Osteocyte (in vitro differentiated cells): ENCODE data around the gene RNF213. TPM values are rescaled to one million over a fixed set of nuclear protein-coding genes. Genes with fewer than 3 reads are reported as not detected.
"Not testable (repeated sequence)": the region's sequence is repeated elsewhere in the genome, so short reads cannot be mapped to it uniquely, and the experiment has no call there.

Experiments
- DNase-seq: peaks from one replicate; pipeline ENCODE4 v3.0.0; 2021; ENCODE audit warnings: mixed read lengths; ENCODE audit not compliant: unreplicated experiment; ENCODE audit errors: extremely low spot score
- H3K27ac Mint-ChIP-seq: one replicate; pipeline ENCODE4 v1.8.0; 2021; ENCODE audit warnings: mild to moderate bottlenecking, mixed read lengths; ENCODE audit not compliant: unreplicated experiment
- H3K27me3 Mint-ChIP-seq: one replicate; pipeline ENCODE4 v1.8.0; 2021; ENCODE audit warnings: mixed read lengths; ENCODE audit not compliant: unreplicated experiment
- H3K36me3 Mint-ChIP-seq: one replicate; pipeline ENCODE4 v1.8.0; 2021; ENCODE audit warnings: mixed read lengths; ENCODE audit not compliant: unreplicated experiment
- H3K4me1 Mint-ChIP-seq: one replicate; pipeline ENCODE4 v1.8.0; 2021; ENCODE audit warnings: mixed read lengths; ENCODE audit not compliant: unreplicated experiment
- H3K4me3 Mint-ChIP-seq: one replicate; pipeline ENCODE4 v1.8.0; 2021; ENCODE audit warnings: mild to moderate bottlenecking, moderate library complexity, mixed read lengths; ENCODE audit not compliant: unreplicated experiment
- H3K9me3 Mint-ChIP-seq: one replicate; pipeline ENCODE4 v1.8.0; 2021; ENCODE audit warnings: mixed read lengths; ENCODE audit not compliant: unreplicated experiment
- CTCF ChIP-seq: fragments of 200-600 bp; sonication (generic); IDR thresholded peaks from 2 replicates; pipeline ENCODE4 v1.5.0; 2021; ENCODE audit warnings: antibody characterized with exemption, mild to moderate bottlenecking, moderate library complexity
- total RNA-seq: library from RNA; stranded (reverse); gene quantifications from 2 replicates; pipeline ENCODE4 v1.2.1, GENCODE V29; 2021

Gene RNF213
- total RNA-seq, 1 donor from 2014 or later: 106 TPM

GRCh38 chr17:80270104-80270503 is 9.5 kb downstream of the RNF213 start:
- H3K36me3 Mint-ChIP-seq: peaks cover 17% of the 10 kb centered on the region
- no peak for TF ChIP-seq CTCF
- H3K4me1 Mint-ChIP-seq: peaks cover 5% of the 10 kb centered on the region
- DNase-seq: no peak
- H3K4me3 Mint-ChIP-seq: no peak overlapping the region
- no peak overlapping the region for H3K27ac Mint-ChIP-seq
- H3K27me3 Mint-ChIP-seq: no peaks in the 10 kb centered on the region
- no peaks in the 10 kb centered on the region for H3K9me3 Mint-ChIP-seq

DNA sequence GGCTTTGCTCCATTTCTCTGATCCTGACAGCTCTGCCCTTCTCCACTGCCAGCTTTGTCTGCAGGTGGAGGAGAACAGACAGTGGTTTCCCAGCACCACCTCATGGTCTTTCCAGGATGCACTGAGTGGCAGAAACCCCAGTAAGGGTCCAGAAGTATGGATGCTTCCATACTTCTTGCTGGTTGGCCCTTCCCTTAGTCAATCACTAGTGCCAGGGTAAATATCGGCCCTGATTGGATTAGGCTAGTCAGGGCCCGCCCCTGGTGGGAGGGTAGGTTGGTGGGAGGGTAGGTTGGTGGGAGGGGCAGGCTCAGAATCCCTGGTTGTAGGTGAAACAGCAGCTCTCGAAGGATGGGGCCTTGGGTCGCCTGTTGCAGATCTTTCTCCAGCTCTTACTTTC is 10.2 kb downstream of the RNF213 start:
- H3K4me1 Mint-ChIP-seq: peaks cover 5% of the 10 kb centered on the region
- DNase-seq: no peak
- peaks cover 12% of the 10 kb centered on the region for H3K36me3 Mint-ChIP-seq
- TF ChIP-seq CTCF: no peak
- no peak overlapping the region for H3K4me3 Mint-ChIP-seq
- no peaks in the 10 kb centered on the region for H3K27me3 Mint-ChIP-seq
- peak overlapping the region; percentile 36 for H3K27ac Mint-ChIP-seq
- H3K9me3 Mint-ChIP-seq: no peaks in the 10 kb centered on the region

- no peak for DNase-seq
- H3K9me3 Mint-ChIP-seq: no peaks in the 10 kb centered on the region
- H3K27me3 Mint-ChIP-seq: no peaks in the 10 kb centered on the region
- no peak overlapping the region for H3K27ac Mint-ChIP-seq
- H3K36me3 Mint-ChIP-seq: peaks cover 10% of the 10 kb centered on the region
- peaks cover 13% of the 10 kb centered on the region for H3K4me1 Mint-ChIP-seq
- TF ChIP-seq CTCF: no peak
- H3K4me3 Mint-ChIP-seq: no peak overlapping the region
Measured at GRCh38 chr17:80272366-80272765, 11.7 kb downstream of the RNF213 start.

GRCh38 chr17:80274331-80274730 is 13.7 kb downstream of the RNF213 start:
- no peak for DNase-seq
- no peak for TF ChIP-seq CTCF
- H3K27me3 Mint-ChIP-seq: no peaks in the 10 kb centered on the region
- peaks cover 32% of the 10 kb centered on the region for H3K4me1 Mint-ChIP-seq
- no peak overlapping the region for H3K4me3 Mint-ChIP-seq
- H3K9me3 Mint-ChIP-seq: no peaks in the 10 kb centered on the region
- peaks cover 9% of the 10 kb centered on the region for H3K36me3 Mint-ChIP-seq
- H3K27ac Mint-ChIP-seq: peak overlapping the region; percentile 65

GRCh38 chr17:80274871-80275449 is 14.3 kb downstream of the RNF213 start:
- H3K36me3 Mint-ChIP-seq: peaks cover 9% of the 10 kb centered on the region
- TF ChIP-seq CTCF: no peak
- H3K27me3 Mint-ChIP-seq: no peaks in the 10 kb centered on the region
- no peak overlapping the region for H3K27ac Mint-ChIP-seq
- H3K4me1 Mint-ChIP-seq: peaks cover 38% of the 10 kb centered on the region
- no peak for DNase-seq
- H3K9me3 Mint-ChIP-seq: no peaks in the 10 kb centered on the region
- no peak overlapping the region for H3K4me3 Mint-ChIP-seq

GRCh38 chr17:80275857-80276256 is 15.2 kb downstream of the RNF213 start:
- not testable (repeated sequence) for H3K27ac Mint-ChIP-seq, H3K9me3 Mint-ChIP-seq, H3K27me3 Mint-ChIP-seq, H3K4me3 Mint-ChIP-seq, DNase-seq
- Mint-ChIP-seq H3K4me1 (peaks cover 42% of the 10 kb centered on the region), H3K36me3 (peaks cover 11% of the 10 kb centered on the region)
